Adrenal gland (tissue), 12 donors: Measurements from ENCODE around the gene APP. TPM values are rescaled to one million over a fixed set of nuclear protein-coding genes. Genes with fewer than 3 reads are reported as not detected.

Experiments used
- DNase-seq, 7 donors: peaks; one replicate each; pipeline ENCODE4 v3.0.0-alpha.2; 2019 to 2020
- H3K27ac ChIP-seq, 5 donors: fragments of 200-600 bp; sonication (generic) in 4 of 5; 1 replicate in 3 of 5; 2 replicates in 2 of 5; pipeline versions ENCODE4 v1.5.1 to v1.8.0; 2016 to 2020; ENCODE audit warnings: mild to moderate bottlenecking in 1 of 5
- H3K27me3 ChIP-seq: fragments of 200-600 bp; 2 replicates; pipeline ENCODE4 v1.8.0; 2021
- H3K36me3 ChIP-seq, 2 donors: fragments of 200-600 bp; replicated peaks in 1 of 2; 1 replicate in 1 of 2; 2 replicates in 1 of 2; pipeline versions ENCODE4 v1.5.1 to v1.8.0; 2018 to 2022
- H3K4me1 ChIP-seq, 2 donors: fragments of 200-600 bp; replicated peaks in 1 of 2; 1 replicate in 1 of 2; 2 replicates in 1 of 2; pipeline versions ENCODE4 v1.5.1 to v1.8.0; 2018 to 2021
- H3K4me3 ChIP-seq, 4 donors: fragments of 200-600 bp; sonication (generic) in 3 of 4; one replicate each; pipeline ENCODE4 v1.5.1; 2016 to 2018
- H3K9me3 ChIP-seq, 3 donors: fragments of 200-600 bp; sonication (generic) in 1 of 3; replicated peaks in 1 of 3; 1 replicate in 2 of 3; 2 replicates in 1 of 3; pipeline versions ENCODE4 v1.5.1 to v1.8.0; 2016 to 2021
- POLR2A ChIP-seq, 2 donors: fragments of 450-650 bp; IDR thresholded peaks; one replicate each; pipeline ENCODE4 v1.6.1; 2017; ENCODE audit warnings: antibody characterized with exemption in 2 of 2, mild to moderate bottlenecking in 2 of 2, moderate library complexity in 1 of 2
- WGBS, 4 donors: extraction: QIAGEN DNeasy Blood & Tissue Kit in 2 of 4; methylation state at CpG; one replicate each; pipeline versions ENCODE4 v1.1.5 to v1.1.7; 2013 to 2017; 5-methylcytosine and 5-hydroxymethylcytosine counted together
- intact Hi-C, 2 donors: fragments of 100-400 bp; cut with DNase I; formaldehyde crosslinking; loops; one replicate each; pipeline versions ENCODE4 v1.14.1 to v1.15.0; 2022 to 2023
- polyA plus RNA-seq, 3 donors: library from polyadenylated mRNA; stranded (reverse); fragments of 200-250 nt in 2 of 3; fragments of 350-450 nt in 1 of 3; fragmentation: Illumina TruSeq in 1 of 3; extraction: RNeasy Lipid Tissue Mini Kit (QIAGEN cat#74804) in 1 of 3; gene quantifications; one replicate each; pipeline ENCODE4 v1.2.3, GENCODE V29; 2013 to 2014
- total RNA-seq, 9 donors: library from RNA; depleted of rRNA in 4 of 9; stranded (reverse); fragments of >200 nt in 4 of 9; fragments of 120-200 nt in 1 of 9; fragmentation: NEBNext Ultra II Directional in 1 of 9; extraction: Animal tissue kit (Norgen Biotek cat#: 25700) in 1 of 9; gene quantifications; one replicate each; pipeline versions ENCODE4 v1.1.0 to v1.2.4, GENCODE V29; 2013 to 2023
- TF ChIP-seq, protein P1 (sequence below), 6 experiments: fragments of 450-650 bp in 4 of 6; fragments of 200-600 bp in 2 of 6; sonication (generic) in 1 of 6; IDR thresholded peaks; 1 replicate in 5 of 6; 2 replicates in 1 of 6; pipeline versions ENCODE4 v1.5.1 to v1.8.0; 2016 to 2021; ENCODE audit warnings: antibody characterized with exemption in 6 of 6, mild to moderate bottlenecking in 2 of 6, moderate library complexity in 1 of 6
- donor health status: healthy with polysubstance abuse.
- donor health status: Bipolar disorder and iron deficiency.
- donor health status: DM: yes; HTN: yes; CAD: no.
- donor health status: DM: no; HTN: no; CAD: no.
- donor health status: DM: no; HTN: no; CAD: no.
- donor health status: DM: yes; HTN: yes; CAD: no.

APP gene
- total and polyA plus RNA-seq, 12 donors = 161 to 1,079 (median 710) TPM

DNA sequence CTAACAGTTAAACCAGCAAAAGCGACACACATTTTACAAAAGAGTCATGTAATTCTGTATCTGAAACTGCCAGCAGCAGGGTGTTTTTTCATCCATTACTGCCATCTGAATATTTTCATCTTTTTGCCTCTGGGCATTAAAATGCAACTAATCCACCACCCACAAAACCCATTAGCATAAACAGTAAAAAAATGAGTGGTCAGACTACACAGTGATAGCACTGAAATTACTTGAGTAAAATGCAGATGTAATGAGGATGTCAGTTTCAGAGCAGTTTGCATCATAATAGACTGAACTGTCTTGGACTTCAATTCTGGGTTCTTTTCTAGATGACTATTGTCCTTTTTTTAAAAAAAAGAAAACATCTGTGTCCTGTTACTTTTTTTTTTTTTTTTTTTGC is 303.5 kb downstream of the APP start:
- Histone ChIP-seq H3K36me3 (no peaks in the 10 kb centered on the region), H3K4me3 (no peak overlapping the region), H3K4me1 (peaks cover 0 to 7% of the 10 kb centered on the region in 2 donors), H3K9me3 (no peaks in the 10 kb centered on the region), H3K27ac (no peak overlapping the region), H3K27me3 (no peaks in the 10 kb centered on the region)
- no peak for DNase-seq
- 90 to 100% (median 96%) methylated on average over 1 of the region's 1 CpG for WGBS, 4 donors
- TF ChIP-seq, protein P1, sequence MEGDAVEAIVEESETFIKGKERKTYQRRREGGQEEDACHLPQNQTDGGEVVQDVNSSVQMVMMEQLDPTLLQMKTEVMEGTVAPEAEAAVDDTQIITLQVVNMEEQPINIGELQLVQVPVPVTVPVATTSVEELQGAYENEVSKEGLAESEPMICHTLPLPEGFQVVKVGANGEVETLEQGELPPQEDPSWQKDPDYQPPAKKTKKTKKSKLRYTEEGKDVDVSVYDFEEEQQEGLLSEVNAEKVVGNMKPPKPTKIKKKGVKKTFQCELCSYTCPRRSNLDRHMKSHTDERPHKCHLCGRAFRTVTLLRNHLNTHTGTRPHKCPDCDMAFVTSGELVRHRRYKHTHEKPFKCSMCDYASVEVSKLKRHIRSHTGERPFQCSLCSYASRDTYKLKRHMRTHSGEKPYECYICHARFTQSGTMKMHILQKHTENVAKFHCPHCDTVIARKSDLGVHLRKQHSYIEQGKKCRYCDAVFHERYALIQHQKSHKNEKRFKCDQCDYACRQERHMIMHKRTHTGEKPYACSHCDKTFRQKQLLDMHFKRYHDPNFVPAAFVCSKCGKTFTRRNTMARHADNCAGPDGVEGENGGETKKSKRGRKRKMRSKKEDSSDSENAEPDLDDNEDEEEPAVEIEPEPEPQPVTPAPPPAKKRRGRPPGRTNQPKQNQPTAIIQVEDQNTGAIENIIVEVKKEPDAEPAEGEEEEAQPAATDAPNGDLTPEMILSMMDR (IDR thresholded peaks at IDR 0.05) = no peak
- TF ChIP-seq POLR2A (IDR thresholded peaks at IDR 0.05) = no peak
- intact Hi-C loops = no loop called here

DNA sequence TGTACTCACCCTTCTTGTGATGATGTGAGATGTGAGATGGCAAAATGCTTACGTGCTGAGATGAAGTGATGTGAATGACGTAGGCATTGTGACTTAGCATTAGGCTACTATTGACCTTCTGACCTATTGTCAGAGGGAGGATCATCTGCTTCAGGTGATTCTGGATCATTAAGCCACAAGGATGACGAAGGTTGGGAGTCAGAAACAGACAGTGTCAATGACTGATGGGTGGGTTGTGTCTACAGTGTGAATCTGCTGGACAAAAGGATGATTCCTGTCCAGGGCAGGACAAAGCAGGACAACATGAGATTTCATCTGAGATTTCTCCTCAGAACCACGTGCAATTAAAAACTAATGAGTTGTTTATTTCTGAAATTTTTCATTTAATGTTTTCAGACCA is 306.8 kb downstream of the APP start:
- Histone ChIP-seq H3K4me1 (peaks cover 0 to 19% of the 10 kb centered on the region in 2 donors), H3K9me3 (no peaks in the 10 kb centered on the region), H3K4me3 (no peak overlapping the region), H3K27me3 (no peaks in the 10 kb centered on the region), H3K27ac (no peak overlapping the region), H3K36me3 (no peaks in the 10 kb centered on the region)
- intact Hi-C loops = no loop called here
- WGBS, 4 donors = 88 to 99% (median 95%) methylated on average over 4 of the region's 4 CpGs
- no peak for DNase-seq
- no peak for TF ChIP-seq POLR2A (IDR thresholded peaks at IDR 0.05)
- TF ChIP-seq, protein P1 (IDR thresholded peaks at IDR 0.05) = no peak

DNA sequence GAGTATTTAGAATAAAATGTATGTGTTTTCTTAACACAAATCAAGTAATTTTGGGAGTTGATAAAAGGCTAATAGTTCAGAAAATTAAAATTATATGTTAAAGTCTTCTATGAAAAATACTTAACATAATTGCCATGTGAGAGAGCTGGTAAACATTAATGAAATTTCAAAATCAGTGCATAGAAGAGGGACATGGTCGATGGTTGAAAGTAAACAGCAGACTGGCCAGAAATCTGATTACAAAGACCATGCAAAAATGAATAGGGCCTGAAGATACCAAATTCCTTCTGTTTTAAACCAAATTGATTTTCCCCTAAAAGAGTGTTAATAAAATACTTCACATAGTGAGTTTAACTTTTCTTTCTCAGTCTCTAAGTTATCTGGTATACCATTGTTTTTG is 307.5 kb downstream of the APP start:
- peaks cover 0 to 20% of the 10 kb centered on the region in 2 donors for H3K4me1 ChIP-seq
- no peaks in the 10 kb centered on the region for H3K27me3 ChIP-seq
- TF ChIP-seq, protein P1 (IDR thresholded peaks at IDR 0.05) = no peak
- no peak for TF ChIP-seq POLR2A (IDR thresholded peaks at IDR 0.05)
- WGBS, 4 donors = 81 to 89% (median 83%) methylated on average over 1 of the region's 1 CpG
- no peak overlapping the region for H3K27ac ChIP-seq
- no peaks in the 10 kb centered on the region for H3K36me3 ChIP-seq
- no peak overlapping the region for H3K4me3 ChIP-seq
- no peak for DNase-seq
- H3K9me3 ChIP-seq = no peaks in the 10 kb centered on the region
- intact Hi-C loops = no loop called here

DNA sequence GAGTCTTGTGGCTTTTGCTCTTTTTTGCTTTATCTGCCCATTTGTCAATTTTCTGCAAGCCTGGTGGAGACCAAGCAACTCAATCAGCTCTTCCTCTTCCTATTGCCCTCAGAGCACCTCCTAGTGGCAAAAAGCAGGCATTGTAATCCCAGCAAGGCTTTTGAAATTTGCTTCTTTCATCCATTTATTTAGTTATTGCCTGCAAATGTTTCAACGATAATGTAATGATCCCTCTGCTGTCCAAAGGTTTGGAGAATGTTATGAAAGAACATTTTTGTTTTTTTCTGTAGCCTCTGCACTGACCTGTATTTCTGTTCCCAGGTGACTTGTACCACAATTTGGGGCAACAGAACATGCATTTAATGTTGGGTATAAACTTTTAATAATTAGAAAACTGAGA is 308.0 kb downstream of the APP start:
- Histone ChIP-seq H3K4me1 (peaks cover 0 to 21% of the 10 kb centered on the region in 2 donors), H3K36me3 (no peaks in the 10 kb centered on the region), H3K4me3 (no peak overlapping the region), H3K27ac (no peak overlapping the region), H3K9me3 (no peaks in the 10 kb centered on the region), H3K27me3 (no peaks in the 10 kb centered on the region)
- intact Hi-C loops = no loop called here
- no peak for DNase-seq
- TF ChIP-seq, protein P1 (IDR thresholded peaks at IDR 0.05) = peak; percentile 27 to 65 (median 52)
- TF ChIP-seq POLR2A (IDR thresholded peaks at IDR 0.05) = no peak
- WGBS, 4 donors = 57 to 80% (median 75%) methylated on average over 1 of the region's 1 CpG
